Fibroblast of the aortic adventitia (primary cell): Measurements from ENCODE around the gene WSB2. TPM values are rescaled to one million over a fixed set of nuclear protein-coding genes. Genes with fewer than 3 reads are reported as not detected.
"Not testable (repeated sequence)": the region's sequence is repeated elsewhere in the genome, so short reads cannot be mapped to it uniquely, and the experiment has no call there.

ENCODE experiments used
- DNase-seq: peaks from one replicate; pipeline ENCODE4 v3.0.0-alpha.2; 2010; ENCODE audit warnings: low read depth
- H3K4me3 ChIP-seq: 2 replicates; pipeline ENCODE4 v1.5.1; 2011; ENCODE audit warnings: low read depth, mild to moderate bottlenecking, control low read depth, low read length, moderate library complexity
- total RNA-seq: library from RNA; depleted of rRNA; stranded (reverse); fragments of >200 nt; gene quantifications from 2 replicates; pipeline ENCODE4 v1.2.3, GENCODE V29; 2012; ENCODE audit warnings: low replicate concordance
- TF ChIP-seq, protein P1 (sequence below): IDR thresholded peaks from 2 replicates; pipeline ENCODE4 v1.5.1; 2011; ENCODE audit warnings: mild to moderate bottlenecking, low read length, control low read depth, inconsistent platforms; ENCODE audit not compliant: insufficient read depth

The WSB2 gene
- total RNA-seq, 1 donor, result 117 TPM

DNA sequence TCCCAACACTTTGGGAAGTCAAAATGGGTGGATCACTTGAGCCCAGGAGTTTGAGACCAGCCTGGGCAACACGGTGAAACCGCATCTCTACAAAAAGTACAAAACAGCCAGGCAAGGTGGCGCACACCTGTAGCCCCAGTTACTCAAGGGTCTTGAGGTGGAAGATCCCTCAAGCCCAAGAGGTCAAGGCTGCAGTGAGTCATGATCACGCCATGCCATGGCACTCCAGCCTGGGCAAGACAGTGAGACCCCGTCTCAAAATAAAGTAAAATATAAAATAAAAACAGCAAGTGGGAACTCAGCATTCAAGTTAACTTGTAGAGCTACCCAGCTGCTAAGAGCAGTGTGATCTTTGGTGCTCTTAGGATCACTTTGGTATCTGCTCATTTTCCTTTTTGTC is 31.8 kb downstream of the WSB2 start:
- TF ChIP-seq, protein P1, sequence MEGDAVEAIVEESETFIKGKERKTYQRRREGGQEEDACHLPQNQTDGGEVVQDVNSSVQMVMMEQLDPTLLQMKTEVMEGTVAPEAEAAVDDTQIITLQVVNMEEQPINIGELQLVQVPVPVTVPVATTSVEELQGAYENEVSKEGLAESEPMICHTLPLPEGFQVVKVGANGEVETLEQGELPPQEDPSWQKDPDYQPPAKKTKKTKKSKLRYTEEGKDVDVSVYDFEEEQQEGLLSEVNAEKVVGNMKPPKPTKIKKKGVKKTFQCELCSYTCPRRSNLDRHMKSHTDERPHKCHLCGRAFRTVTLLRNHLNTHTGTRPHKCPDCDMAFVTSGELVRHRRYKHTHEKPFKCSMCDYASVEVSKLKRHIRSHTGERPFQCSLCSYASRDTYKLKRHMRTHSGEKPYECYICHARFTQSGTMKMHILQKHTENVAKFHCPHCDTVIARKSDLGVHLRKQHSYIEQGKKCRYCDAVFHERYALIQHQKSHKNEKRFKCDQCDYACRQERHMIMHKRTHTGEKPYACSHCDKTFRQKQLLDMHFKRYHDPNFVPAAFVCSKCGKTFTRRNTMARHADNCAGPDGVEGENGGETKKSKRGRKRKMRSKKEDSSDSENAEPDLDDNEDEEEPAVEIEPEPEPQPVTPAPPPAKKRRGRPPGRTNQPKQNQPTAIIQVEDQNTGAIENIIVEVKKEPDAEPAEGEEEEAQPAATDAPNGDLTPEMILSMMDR, result no peak
- no peak for DNase-seq
- H3K4me3 ChIP-seq, result no peak overlapping the region

GRCh38 chr12:118025168-118025567 is 35.8 kb downstream of the WSB2 start:
- no peak overlapping the region for H3K4me3 ChIP-seq
- TF ChIP-seq, protein P1, result no peak
- DNase-seq, result no peak

DNA sequence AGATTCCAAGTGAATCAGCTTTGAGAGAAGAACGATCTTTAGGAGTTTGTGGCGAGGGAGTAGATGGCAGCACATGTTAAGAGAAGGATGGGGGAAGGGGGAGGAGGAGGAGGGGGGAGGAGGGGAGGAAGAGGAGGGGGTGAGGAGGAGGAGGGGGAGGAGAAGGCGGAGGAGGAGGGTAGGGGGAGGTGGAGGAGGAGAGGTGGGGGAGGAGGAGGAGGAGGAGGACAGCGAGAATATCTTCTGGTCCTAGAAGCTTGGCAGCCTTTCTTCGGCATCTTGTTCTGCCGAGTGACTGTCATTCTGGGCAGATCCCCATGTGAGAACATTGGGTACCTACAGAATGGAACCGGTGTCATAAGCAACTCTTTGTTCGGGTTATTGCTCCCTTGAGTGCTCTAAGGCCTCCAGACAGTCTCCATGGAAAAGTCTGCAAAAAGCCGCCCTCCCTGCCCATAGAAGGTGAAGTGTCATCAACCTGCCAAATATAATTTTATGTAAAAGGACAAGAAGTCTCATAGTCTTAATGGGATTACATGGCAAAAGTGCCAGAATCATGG is 37.6 kb downstream of the WSB2 start:
- H3K4me3 ChIP-seq, result no peak overlapping the region
- no peak for DNase-seq
- TF ChIP-seq, protein P1, result no peak

GRCh38 chr12:118022728-118023109 is 38.3 kb downstream of the WSB2 start:
- no peak overlapping the region for H3K4me3 ChIP-seq
- TF ChIP-seq, protein P1, result no peak
- no peak for DNase-seq

DNA sequence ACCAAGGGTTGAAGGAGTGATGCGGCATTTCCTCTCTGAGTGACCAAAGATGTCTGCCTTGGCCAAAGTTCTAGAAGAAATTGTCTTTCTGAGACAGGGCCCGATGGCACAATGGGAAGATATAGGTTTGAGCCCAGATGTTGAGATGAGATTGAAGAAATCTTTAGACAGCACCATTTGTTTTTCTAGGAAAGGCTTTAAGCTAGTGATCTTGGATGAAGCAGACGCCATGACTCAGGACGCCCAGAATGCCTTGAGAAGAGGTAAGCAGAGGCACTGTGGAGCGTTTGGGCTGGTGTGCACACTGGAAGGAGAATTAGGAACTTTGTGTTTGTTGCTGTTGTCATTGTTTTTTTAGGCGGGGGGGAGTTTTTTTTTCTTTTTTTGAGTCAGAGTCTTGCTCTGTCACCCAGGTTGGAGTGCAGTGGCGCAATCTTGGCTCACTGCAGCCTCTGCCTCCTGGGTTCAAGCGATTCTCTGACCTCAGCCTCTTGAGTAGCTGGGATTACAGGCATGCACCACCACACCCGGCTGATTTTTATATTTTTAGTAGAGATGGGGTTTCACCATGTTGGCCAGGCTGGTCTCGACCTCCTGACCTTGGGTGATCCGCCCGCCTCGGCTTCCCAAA is 38.8 kb downstream of the WSB2 start:
- not testable (repeated sequence) for DNase-seq, H3K4me3 ChIP-seq

DNA sequence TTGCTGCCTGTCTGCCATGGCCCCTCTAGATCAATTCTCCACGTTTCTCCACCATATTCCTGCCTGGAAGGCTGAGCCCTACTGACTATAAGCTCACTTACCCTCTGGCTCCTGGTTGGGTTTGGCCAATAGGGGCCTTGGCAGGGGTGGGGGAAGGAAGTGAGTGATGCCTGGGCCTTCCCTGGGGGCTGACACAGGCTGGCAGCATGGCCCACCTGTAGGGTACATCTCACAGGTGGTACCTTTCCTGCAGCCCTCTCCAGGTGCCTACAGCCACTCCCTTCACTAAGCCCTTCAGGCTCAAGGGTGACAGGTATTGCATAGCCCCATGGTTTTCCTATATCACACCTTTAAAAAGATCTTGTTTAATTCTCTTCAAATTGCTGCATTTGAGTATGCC is 40.9 kb downstream of the WSB2 start:
- H3K4me3 ChIP-seq, result no peak overlapping the region
- no peak for DNase-seq
- TF ChIP-seq, protein P1, result no peak

DNA sequence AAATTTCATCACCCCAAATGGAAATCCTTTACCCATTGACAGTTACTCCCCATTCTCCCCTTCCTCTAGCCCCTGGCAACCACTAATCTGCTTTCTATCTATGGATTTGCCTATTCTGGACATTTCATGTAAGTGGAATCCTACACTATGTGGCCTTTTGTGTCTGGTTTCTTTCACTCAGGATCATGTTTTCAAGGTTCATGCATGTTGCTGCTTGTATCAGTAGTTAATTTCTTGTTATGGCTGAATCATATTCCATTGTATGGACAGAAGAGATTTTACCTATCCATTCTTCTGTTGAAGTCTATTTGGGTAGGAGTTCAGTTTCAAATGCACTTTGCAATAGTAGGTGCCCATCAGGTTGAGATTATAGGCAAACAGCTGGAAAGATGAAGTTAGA is 43.1 kb downstream of the WSB2 start:
- DNase-seq, result no peak
- TF ChIP-seq, protein P1, result no peak
- no peak overlapping the region for H3K4me3 ChIP-seq
